UCSD-AML1 (cell line): ENCODE results near the gene CAMSAP2.

Experiments
- DNase-seq: peaks from one replicate; lab custom pipeline; 2025; ENCODE audit not compliant: unreplicated experiment; lab: John Stamatoyannopoulos, UW

Gene CAMSAP2

GRCh38 chr1:200896531-200897196, 158.0 kb downstream of the CAMSAP2 start:
- no peak for DNase-seq

DNA sequence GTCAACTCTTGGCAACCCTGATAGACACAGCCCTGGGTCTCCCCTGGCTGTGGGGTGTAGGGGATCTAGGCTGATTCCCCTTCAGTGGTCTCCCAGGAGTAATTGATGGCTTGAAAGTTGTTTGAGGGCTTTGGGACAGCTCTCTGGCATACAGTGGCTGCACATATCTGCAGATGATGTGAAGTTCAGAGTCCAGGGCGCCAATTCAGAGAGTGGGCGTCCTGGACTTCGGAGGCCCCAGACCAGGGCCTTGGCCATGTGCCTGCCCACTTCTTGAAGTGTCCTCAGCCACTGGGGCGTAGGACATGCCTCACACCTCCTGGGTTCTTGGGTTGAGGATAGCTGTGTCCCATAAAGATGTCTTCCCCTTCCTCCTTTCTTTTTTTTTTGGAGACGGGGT, 158.6 kb downstream of the CAMSAP2 start:
- no peak for DNase-seq

DNA sequence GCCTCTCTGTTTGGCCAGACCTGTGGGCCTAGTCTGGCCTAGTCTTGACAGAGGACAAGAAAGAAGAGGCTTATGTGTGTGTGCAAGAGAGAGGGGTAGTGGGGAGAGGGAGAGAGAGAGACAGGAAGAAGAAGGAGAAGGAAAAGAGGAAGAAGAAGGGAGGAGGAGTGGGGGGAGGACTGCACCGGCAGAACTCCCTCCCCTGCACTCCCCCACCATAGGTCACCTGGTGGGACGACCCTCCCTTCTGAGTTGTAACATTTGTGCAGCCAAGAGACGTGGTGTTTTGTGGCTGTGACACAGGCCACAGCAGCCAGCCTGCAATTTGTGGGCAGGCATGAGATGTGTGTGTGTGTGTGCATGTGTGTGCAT, 160.3 kb downstream of the CAMSAP2 start:
- no peak for DNase-seq

GRCh38 chr1:200899451-200899915, 160.8 kb downstream of the CAMSAP2 start:
- DNase-seq: no peak

GRCh38 chr1:200899954-200900867, 161.5 kb downstream of the CAMSAP2 start:
- no peak for DNase-seq

GRCh38 chr1:200900877-200901276, 162.2 kb downstream of the CAMSAP2 start:
- DNase-seq: no peak

GRCh38 chr1:200901350-200901749, 162.7 kb downstream of the CAMSAP2 start:
- DNase-seq: no peak

DNA sequence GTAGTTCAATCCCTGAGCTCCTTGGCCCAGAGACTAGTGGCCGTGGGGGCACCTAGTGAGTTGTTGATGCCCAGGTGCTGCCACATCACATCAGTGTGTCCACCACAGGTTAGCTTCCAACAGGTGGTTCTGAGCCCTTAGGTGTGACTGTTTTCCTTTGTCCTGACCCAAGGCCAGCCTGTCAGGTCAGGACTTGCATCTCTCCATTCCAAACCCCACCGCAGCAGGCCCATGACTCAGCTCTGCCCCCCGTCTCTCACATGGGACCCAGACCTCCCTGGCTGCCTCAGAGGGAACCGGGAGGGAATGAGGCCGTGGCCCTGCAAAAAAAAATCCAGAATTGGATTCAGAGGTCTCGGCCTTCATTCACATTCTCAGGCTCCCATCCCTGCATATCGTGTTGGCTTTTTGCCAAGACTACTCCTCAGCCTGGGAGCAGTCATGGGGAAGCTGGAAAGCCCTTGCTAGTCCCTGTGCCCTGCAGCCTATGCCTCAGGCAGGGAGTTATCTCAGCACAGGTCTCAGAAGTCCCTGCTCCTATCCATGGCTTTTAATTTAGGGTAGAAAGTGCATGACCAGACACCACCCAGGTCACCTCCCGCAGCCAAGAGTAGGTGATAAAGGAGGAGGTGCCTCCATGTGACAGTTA, 163.2 kb downstream of the CAMSAP2 start:
- no peak for DNase-seq

GRCh38 chr1:200903793-200904192, 165.1 kb downstream of the CAMSAP2 start:
- no peak for DNase-seq

- no peak for DNase-seq
Measured at GRCh38 chr1:200904772-200905171, 166.1 kb downstream of the CAMSAP2 start.

DNA sequence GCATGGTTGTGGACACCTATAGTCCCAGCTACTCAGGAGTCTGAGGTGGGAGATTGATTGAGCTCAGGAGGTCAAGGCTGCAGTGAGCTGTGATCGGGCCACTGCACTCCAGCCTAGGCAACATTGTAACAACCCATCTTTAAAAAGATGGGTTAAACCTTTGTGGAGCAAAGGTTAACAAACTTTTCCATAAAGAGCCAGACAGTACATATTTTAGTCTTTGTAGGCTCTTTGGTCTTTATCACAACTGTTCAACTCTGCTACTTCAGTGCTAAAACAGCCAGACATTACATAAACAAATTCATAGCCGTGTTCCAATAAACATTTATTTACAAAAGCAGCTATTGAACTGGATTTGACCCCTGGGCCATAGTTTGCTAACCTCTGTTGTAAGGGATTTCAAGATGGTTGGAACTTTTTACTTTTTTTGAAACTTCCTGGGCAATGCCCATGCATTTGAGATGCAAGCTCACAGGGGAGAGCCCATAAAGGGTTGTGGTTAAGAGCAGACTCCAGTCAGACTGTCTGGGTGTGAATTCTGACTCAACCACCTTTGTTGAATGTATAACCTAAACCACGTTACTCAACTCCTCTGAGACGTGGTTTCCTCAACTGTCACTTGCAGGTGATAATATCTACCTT, 166.8 kb downstream of the CAMSAP2 start:
- no peak for DNase-seq

DNA sequence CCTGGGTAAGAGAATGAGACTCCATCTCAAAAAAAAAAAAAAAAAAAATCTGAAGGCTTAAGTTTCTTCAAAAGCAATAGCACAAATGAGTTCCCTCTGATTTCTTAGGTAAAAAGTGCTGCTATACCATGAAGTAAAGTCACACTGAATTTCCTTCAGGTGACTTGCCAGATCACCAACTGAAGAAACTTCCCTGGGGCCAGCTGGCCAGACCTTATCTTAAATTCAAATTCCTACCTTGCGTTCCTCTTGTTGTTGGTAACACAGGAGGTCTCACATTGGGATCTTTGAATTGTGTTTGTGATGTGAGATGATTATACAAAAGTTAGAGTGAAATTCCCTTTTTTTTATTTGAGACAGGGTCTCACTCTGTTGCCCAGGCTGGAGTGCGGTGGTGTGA, 167.8 kb downstream of the CAMSAP2 start:
- no peak for DNase-seq

DNA sequence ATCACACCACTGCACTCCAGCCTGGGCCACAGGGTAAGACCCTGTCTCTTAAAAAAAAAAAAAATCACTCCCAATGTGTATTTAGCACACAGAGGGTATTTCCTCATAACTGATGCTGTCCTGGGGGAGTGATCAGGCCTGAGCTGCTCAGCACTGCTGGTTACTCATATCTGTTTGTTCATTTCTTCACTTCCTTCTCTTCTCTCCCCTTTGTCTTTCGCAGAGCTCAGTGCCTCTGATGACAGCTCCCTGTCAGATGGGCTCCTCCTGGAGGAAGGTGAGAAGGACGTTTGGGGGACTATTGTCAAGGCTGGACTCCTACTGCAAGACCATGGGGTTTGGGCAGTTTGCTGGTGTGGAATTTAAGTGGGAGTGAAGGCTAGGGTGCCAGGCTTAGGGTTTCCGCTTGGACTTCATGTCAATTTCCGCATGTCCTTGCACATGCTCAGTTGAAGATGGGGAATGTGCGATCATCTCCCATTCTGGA, 169.0 kb downstream of the CAMSAP2 start:
- DNase-seq: no peak

DNA sequence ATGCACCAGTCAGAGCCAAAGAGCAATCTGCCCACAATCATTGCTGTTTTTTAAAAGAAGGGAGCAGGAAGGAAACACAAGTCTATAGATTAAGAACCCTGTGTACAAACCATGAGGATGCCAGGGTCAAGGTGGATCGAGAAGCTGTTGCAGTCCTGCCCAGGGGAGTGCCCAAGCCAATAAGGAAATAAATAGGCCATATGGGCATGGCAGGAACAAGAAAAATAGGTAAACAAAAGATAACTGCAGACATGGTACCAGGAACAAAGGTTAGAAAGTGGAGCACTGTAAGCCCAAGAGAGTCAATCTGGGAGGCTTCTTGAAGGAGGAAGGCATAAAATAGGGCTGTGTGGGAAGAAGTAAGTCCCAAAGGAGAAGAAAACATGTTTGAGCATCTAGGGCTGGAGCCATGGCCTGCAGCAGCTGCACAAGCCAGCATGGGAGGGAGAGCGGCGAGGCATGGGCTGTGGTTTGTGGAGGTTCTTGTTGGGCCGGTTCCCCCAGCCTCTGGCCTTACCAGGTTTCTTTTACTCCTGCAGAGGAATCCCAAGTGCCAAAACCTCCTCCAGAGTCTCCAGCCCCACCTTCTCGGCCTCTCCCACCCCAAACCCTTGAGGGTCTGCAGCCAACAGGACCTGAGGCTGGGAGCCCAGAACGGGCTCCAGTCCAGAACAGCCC, 169.6 kb downstream of the CAMSAP2 start:
- no peak for DNase-seq

GRCh38 chr1:200909071-200909470, 170.4 kb downstream of the CAMSAP2 start:
- no peak for DNase-seq

DNA sequence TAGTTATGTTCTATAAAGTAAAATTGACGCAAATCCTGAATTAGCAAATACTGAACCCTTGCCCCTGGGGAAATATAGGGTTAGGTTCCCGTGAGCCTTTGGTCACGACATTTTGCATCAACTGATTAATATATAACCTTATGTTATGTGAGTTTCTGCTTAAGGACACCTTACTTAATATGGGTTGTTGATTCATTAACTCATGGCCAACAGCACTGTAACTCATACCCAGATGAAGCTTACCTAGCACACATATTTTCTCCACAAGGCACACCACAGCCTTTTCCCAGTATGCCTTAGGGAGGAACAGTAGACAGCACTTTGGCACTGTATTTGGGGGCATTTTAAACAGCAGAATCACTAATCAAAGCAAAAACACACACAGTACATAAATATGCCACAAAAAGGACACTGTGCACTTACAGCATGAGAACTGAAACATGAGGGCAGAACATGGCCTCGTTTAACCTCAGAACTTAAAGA, 171.1 kb downstream of the CAMSAP2 start:
- no peak for DNase-seq
